ENCODE data around the gene TACR1. TPM values are rescaled to one million over a fixed set of nuclear protein-coding genes. Genes with fewer than 3 reads are reported as not detected.

The TACR1 gene
- total and polyA plus RNA-seq, 2 of the 8 experiments (the other 6 are each of a cell fraction or from before 2014, with no cell fraction given), result 0.09 to 0.37 TPM

- POLR2A ChIA-PET (ENCODE audit: partially characterized antibody), result no interaction called here
- no peaks in the 10 kb centered on the region for H4K20me1 ChIP-seq (replicated peaks in 1 of 2; ENCODE audit: control insufficient read depth in 1 of 2, insufficient read depth in 2 of 2, low read length in 2 of 2)
- no peaks in the 10 kb centered on the region for H3K23me2 ChIP-seq (ENCODE audit: low read depth, low read length)
- H3K79me1 ChIP-seq (ENCODE audit: low read depth, low read length), result no peaks in the 10 kb centered on the region
- no peak overlapping the region for H3K4ac ChIP-seq (replicated peaks; ENCODE audit: insufficient read length, low read depth, low read length)
- no peak for FAIRE-seq
- H4K8ac ChIP-seq (ENCODE audit: extremely low read depth, insufficient read depth, low read length), result no peak overlapping the region
- no peak overlapping the region for H3K27ac ChIP-seq (ENCODE audit: low read depth, low read length)
- no peaks in the 10 kb centered on the region; a peak in 1 of 7 replicates for H3K27me3 ChIP-seq (replicated peaks in 1 of 4; ENCODE audit: control insufficient read depth in 3 of 4, extremely low read depth in 1 of 4, insufficient read depth in 3 of 4, low read length in 3 of 4)
- H3K79me2 ChIP-seq (ENCODE audit: control insufficient read depth in 1 of 2, insufficient read depth in 2 of 2, low read length in 2 of 2), result no peaks in the 10 kb centered on the region
- no peak for TF ChIP-seq GTF2F1 (IDR thresholded peaks at IDR 0.05; ENCODE audit: borderline replicate concordance, low read depth, low read length)
- peak; percentile 60; the same call in 1 of the 2 replicates for TF ChIP-seq CEBPB (IDR thresholded peaks at IDR 0.05; ENCODE audit: low read depth, low read length)
- TF ChIP-seq CTCF (IDR thresholded peaks at IDR 0.05; ENCODE audit: control extremely low read depth in 1 of 3, insufficient read depth in 1 of 3, low read depth in 1 of 3, low read length in 3 of 3), result peak in 2 of 3 experiments; percentile 27 to 43; a peak in 2 of 4 replicates
- TF ChIP-seq RAD21 (IDR thresholded peaks at IDR 0.05 in 1 of 2, conservative IDR thresholded peaks at IDR 0.05 in 1 of 2; ENCODE audit: low read depth in 2 of 2, low read length in 2 of 2), result peak; percentile 57 to 70
- TF ChIP-seq SP2 (IDR thresholded peaks at IDR 0.05; ENCODE audit: low read length), result no peak
- H2BK12ac ChIP-seq (ENCODE audit: low read depth, low read length), result no peak overlapping the region
- no peak overlapping the region for H3K4me3 ChIP-seq (ENCODE audit: extremely low read depth in 1 of 4, insufficient read depth in 2 of 4, low read depth in 3 of 4, low read length in 4 of 4)
- H3K56ac ChIP-seq (replicated peaks; ENCODE audit: insufficient read length, low read depth, low read length), result no peak overlapping the region
- H2AFZ ChIP-seq (ENCODE audit: low read length), result no peak overlapping the region
- no peak overlapping the region for H3K4me2 ChIP-seq (ENCODE audit: insufficient read depth in 1 of 2, low read depth in 2 of 2, low read length in 2 of 2)
- no peaks in the 10 kb centered on the region for H3K9me3 ChIP-seq (ENCODE audit: insufficient read depth in 2 of 2, low read depth in 1 of 2, low read length in 1 of 2)
- H4K5ac ChIP-seq (ENCODE audit: insufficient read length, low read depth, low read length), result no peak overlapping the region
- H2BK20ac ChIP-seq (ENCODE audit: low read length), result no peak overlapping the region
- H4K91ac ChIP-seq (replicated peaks; ENCODE audit: insufficient read length, low read length), result no peak overlapping the region
- no peak overlapping the region for H3K18ac ChIP-seq (ENCODE audit: extremely low read depth, low read length)
- no peak overlapping the region for H3K23ac ChIP-seq (ENCODE audit: insufficient read length)
- peaks cover 0 to 3% (median 0%) of the 10 kb centered on the region in 4 experiments; a peak in 2 of 7 replicates for H3K4me1 ChIP-seq (replicated peaks in 1 of 4; ENCODE audit: control insufficient read depth in 3 of 4, insufficient read depth in 4 of 4, low read length in 3 of 4)
- 56% methylated on average over 1 of the region's 1 CpG; no CpG with 5 or more reads in 1 of the 2 experiments for WGBS, 2 experiments (ENCODE audit: extremely low coverage in 1 of 2, insufficient coverage in 1 of 2, insufficient read length in 1 of 2, insufficient replicate concordance in 2 of 2, low coverage in 1 of 2, low lambda C conversion rate in 2 of 2, missing lambda C conversion rate in 1 of 2)
- H2AK5ac ChIP-seq (ENCODE audit: low read depth, low read length), result no peak overlapping the region
- H2BK15ac ChIP-seq (ENCODE audit: low read length), result no peak overlapping the region
- H3K9ac ChIP-seq (replicated peaks in 1 of 4; ENCODE audit: extremely low read depth in 1 of 4, low read depth in 3 of 4, low read length in 3 of 4), result no peak overlapping the region
- H3K14ac ChIP-seq (ENCODE audit: insufficient read length), result no peak overlapping the region
- no peaks in the 10 kb centered on the region for H3K36me3 ChIP-seq (ENCODE audit: control insufficient read depth in 2 of 4, insufficient read depth in 4 of 4, low read length in 3 of 4)
- DNase-seq (ENCODE audit: low read depth in 1 of 2, low spot score in 2 of 2), result no peak
- CTCF ChIA-PET (ENCODE audit: partially characterized antibody), result interaction anchor here (0.6 to 6.0 kb wide), 14 partner anchors 9 to 223 kb away, joined by 3 to 44 read pairs (median 4); partner anchors contain the start of gene TACR1
- no peak overlapping the region for H2BK120ac ChIP-seq (replicated peaks; ENCODE audit: low read depth, low read length)
- no peak overlapping the region for H2BK5ac ChIP-seq (ENCODE audit: low read depth, low read length)
Observed at GRCh38 chr2:75068546-75068945, 130.8 kb downstream of the TACR1 start.

Data from H1 (cell line).